Measurements from ENCODE around the gene CHST5. TPM values are rescaled to one million over a fixed set of nuclear protein-coding genes. Genes with fewer than 3 reads are reported as not detected.

Gene CHST5
- total and polyA plus RNA-seq, 2 of the 8 experiments (the other 6 are each of a cell fraction or from before 2014, with no cell fraction given), result 0.13 to 0.23 TPM

- TF ChIP-seq SP1 (IDR thresholded peaks at IDR 0.05; ENCODE audit: low read depth, low read length) (no peak), SIN3A (conservative IDR thresholded peaks at IDR 0.05 in 1 of 2, IDR thresholded peaks at IDR 0.05 in 1 of 2; ENCODE audit: low read depth in 1 of 2, low read length in 2 of 2) (peak; percentile 95 to 98), KDM1A (IDR thresholded peaks at IDR 0.05; ENCODE audit: borderline replicate concordance, low read length) (no peak), CTCF (IDR thresholded peaks at IDR 0.05; ENCODE audit: control extremely low read depth in 1 of 3, insufficient read depth in 1 of 3, low read depth in 1 of 3, low read length in 3 of 3) (no peak), CHD7 (IDR thresholded peaks at IDR 0.05; ENCODE audit: insufficient replicate concordance, low read length) (no peak), ASH2L (IDR thresholded peaks at IDR 0.05; ENCODE audit: low read length) (peak; percentile 16), SAP30 (IDR thresholded peaks at IDR 0.05; ENCODE audit: insufficient read depth, insufficient replicate concordance, low read length) (peak; percentile 85)
Measured at GRCh38 chr16:75555707-75556430, 20.0 kb upstream of the CHST5 start, which contains the start of gene TMEM231 (continued).

Measured in H1 (cell line).